GM12878 (cell line): ENCODE data around the gene GYS2. TPM values are rescaled to one million over a fixed set of nuclear protein-coding genes. Genes with fewer than 3 reads are reported as not detected.

Experiments
- CREB1 ChIP-seq: IDR thresholded peaks from 2 replicates; pipeline ENCODE4 v1.6.1; 2012; ENCODE audit warnings: low read depth, mild to moderate bottlenecking, inconsistent platforms
- CREM ChIP-seq: IDR thresholded peaks from 2 replicates; pipeline ENCODE4 v1.6.1; 2014; ENCODE audit warnings: antibody characterized with exemption, low read depth
- ESRRA ChIP-seq: IDR thresholded peaks from 2 replicates; pipeline ENCODE4 v1.6.1; 2012; ENCODE audit warnings: mild to moderate bottlenecking, low read length, improper control_type of control experiment
- HDAC6 ChIP-seq: fragments of 200-600 bp; sonication (generic); IDR thresholded peaks from one replicate; pipeline ENCODE4 v1.8.0; 2017; ENCODE audit warnings: antibody characterized with exemption; ENCODE audit not compliant: unreplicated experiment
- HDGF ChIP-seq: fragments of 450-650 bp; IDR thresholded peaks from 2 replicates; pipeline ENCODE4 v1.6.1; 2016; ENCODE audit warnings: antibody characterized with exemption
- MYB ChIP-seq: fragments of 150-350 bp; IDR thresholded peaks from 2 replicates; pipeline ENCODE4 v1.6.1; 2014; ENCODE audit warnings: mild to moderate bottlenecking, low read depth, low read length, borderline replicate concordance
- SIX5 ChIP-seq: IDR thresholded peaks from 2 replicates; pipeline ENCODE4 v1.6.1; 2011; ENCODE audit warnings: mild to moderate bottlenecking, low read depth, low read length, moderate library complexity; ENCODE audit not compliant: severe bottlenecking
- TARDBP ChIP-seq: IDR thresholded peaks from 2 replicates; pipeline ENCODE4 v1.6.1; 2016; ENCODE audit warnings: borderline replicate concordance
- TCF12 ChIP-seq: IDR thresholded peaks from 2 replicates; pipeline ENCODE4 v1.6.1; 2011; ENCODE audit warnings: low read depth, mild to moderate bottlenecking, low read length
- polyA plus RNA-seq, 11 experiments: library from polyadenylated mRNA; depleted of rRNA in 4 of 11; unstranded in 6 of 11; stranded (reverse) in 5 of 11; fragments of >200 nt; fragmentation: Nextera tagmentation in 4 of 11; fragmentation: Illumina TruSeq in 1 of 11; extraction: Ambion mirVana in 4 of 11; extraction: Trizol in 1 of 11; gene quantifications; 1 replicate in 1 of 11; 2 replicates in 10 of 11; pipeline versions ENCODE4 v1.2.1 to v1.2.3, GENCODE V29; 2011 to 2016; ENCODE audit warnings: inconsistent platforms in 2 of 11, missing spikeins in 2 of 11, low read depth in 1 of 11
- total RNA-seq, 4 experiments: library from RNA; depleted of rRNA in 3 of 4; stranded (reverse); fragments of >200 nt in 3 of 4; fragmentation: Illumina TruSeq in 1 of 4; extraction: Trizol in 1 of 4; gene quantifications; 2 replicates each; pipeline versions ENCODE4 v1.2.1 to v1.2.3, GENCODE V29; 2013 to 2021
- TF ChIP-seq, protein P1 (sequence below): fragments of 450-650 bp; IDR thresholded peaks from 2 replicates; pipeline ENCODE4 v1.6.1; 2017; ENCODE audit warnings: mild to moderate bottlenecking, moderate library complexity
- TF ChIP-seq, protein P2 (sequence below): fragments of 450-650 bp; IDR thresholded peaks from 2 replicates; pipeline ENCODE4 v1.6.1; 2017; ENCODE audit warnings: mild to moderate bottlenecking
- TF ChIP-seq, protein P3 (sequence below): IDR thresholded peaks from 2 replicates; pipeline ENCODE4 v1.6.1; 2012; ENCODE audit warnings: improper control_type of control experiment, low read depth, low read length; ENCODE audit not compliant: insufficient replicate concordance
- TF ChIP-seq, protein P4 (sequence below): fragments of 450-650 bp; IDR thresholded peaks from 2 replicates; pipeline ENCODE4 v1.6.1; 2016; ENCODE audit warnings: mild to moderate bottlenecking, moderate library complexity, borderline replicate concordance

The GYS2 gene
- total and polyA plus RNA-seq, 10 of the 15 experiments (the other 5 are each of a cell fraction or from before 2014, with no cell fraction given) = not detected

DNA sequence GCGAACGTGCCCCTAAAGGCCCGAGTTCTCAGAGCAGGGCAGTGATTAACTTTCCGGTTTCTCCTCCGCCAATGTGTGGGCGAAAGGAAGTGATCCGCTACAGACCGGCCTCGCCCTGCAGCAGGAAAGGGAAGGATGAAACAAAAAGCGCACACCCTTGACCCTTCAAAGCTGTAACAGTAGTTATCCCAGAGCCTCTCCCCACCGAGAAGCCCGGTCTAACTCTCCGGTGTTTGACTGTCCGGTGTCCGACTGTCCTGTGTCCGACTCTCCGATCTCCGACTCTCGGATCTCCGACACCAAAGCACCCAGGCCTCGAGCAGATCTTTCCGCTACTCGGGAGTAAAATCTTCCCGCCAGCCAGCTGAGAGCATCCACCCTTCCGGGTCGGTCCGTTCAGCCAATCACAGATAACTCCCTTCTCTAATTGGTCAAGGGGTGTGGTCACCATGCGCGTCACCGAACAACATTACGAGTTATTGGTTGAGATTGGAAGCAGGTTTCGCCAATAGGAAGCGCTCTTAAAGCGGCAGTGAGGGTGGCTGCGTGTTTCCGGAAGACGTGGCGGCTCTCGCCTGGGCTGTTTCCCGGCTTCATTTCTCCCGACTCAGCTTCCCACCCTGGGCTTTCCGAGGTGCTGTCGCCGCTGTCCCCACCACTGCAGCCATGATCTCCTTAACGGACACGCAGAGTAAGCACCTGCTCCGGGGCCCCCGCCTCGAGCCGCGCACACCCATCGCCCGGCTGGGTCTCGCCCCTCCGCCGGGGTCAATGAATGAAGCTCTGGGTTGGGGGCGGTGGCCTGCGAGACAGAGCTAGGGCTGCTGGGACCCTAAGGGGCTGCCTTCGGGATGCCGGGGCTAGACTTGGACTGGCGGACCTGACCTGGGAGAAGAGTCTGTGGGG lies 103.1 kb downstream of the GYS2 start, which contains the start of the genes GOLT1B and RECQL (continued):
- TF ChIP-seq, protein P1, sequence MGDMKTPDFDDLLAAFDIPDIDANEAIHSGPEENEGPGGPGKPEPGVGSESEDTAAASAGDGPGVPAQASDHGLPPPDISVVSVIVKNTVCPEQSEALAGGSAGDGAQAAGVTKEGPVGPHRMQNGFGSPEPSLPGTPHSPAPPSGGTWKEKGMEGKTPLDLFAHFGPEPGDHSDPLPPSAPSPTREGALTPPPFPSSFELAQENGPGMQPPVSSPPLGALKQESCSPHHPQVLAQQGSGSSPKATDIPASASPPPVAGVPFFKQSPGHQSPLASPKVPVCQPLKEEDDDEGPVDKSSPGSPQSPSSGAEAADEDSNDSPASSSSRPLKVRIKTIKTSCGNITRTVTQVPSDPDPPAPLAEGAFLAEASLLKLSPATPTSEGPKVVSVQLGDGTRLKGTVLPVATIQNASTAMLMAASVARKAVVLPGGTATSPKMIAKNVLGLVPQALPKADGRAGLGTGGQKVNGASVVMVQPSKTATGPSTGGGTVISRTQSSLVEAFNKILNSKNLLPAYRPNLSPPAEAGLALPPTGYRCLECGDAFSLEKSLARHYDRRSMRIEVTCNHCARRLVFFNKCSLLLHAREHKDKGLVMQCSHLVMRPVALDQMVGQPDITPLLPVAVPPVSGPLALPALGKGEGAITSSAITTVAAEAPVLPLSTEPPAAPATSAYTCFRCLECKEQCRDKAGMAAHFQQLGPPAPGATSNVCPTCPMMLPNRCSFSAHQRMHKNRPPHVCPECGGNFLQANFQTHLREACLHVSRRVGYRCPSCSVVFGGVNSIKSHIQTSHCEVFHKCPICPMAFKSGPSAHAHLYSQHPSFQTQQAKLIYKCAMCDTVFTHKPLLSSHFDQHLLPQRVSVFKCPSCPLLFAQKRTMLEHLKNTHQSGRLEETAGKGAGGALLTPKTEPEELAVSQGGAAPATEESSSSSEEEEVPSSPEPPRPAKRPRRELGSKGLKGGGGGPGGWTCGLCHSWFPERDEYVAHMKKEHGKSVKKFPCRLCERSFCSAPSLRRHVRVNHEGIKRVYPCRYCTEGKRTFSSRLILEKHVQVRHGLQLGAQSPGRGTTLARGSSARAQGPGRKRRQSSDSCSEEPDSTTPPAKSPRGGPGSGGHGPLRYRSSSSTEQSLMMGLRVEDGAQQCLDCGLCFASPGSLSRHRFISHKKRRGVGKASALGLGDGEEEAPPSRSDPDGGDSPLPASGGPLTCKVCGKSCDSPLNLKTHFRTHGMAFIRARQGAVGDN = no peak
- TF ChIP-seq, protein P2, sequence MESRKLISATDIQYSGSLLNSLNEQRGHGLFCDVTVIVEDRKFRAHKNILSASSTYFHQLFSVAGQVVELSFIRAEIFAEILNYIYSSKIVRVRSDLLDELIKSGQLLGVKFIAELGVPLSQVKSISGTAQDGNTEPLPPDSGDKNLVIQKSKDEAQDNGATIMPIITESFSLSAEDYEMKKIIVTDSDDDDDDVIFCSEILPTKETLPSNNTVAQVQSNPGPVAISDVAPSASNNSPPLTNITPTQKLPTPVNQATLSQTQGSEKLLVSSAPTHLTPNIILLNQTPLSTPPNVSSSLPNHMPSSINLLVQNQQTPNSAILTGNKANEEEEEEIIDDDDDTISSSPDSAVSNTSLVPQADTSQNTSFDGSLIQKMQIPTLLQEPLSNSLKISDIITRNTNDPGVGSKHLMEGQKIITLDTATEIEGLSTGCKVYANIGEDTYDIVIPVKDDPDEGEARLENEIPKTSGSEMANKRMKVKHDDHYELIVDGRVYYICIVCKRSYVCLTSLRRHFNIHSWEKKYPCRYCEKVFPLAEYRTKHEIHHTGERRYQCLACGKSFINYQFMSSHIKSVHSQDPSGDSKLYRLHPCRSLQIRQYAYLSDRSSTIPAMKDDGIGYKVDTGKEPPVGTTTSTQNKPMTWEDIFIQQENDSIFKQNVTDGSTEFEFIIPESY = no peak
- TF ChIP-seq SIX5 (no peak), MYB (no peak), CREB1 (peak; percentile 95), CREM (peak; percentile 88), ESRRA (no peak; the same call in 1 of the 2 replicates), HDAC6 (no peak), TARDBP (no peak), HDGF (no peak), TCF12 (no peak)
- TF ChIP-seq, protein P3, sequence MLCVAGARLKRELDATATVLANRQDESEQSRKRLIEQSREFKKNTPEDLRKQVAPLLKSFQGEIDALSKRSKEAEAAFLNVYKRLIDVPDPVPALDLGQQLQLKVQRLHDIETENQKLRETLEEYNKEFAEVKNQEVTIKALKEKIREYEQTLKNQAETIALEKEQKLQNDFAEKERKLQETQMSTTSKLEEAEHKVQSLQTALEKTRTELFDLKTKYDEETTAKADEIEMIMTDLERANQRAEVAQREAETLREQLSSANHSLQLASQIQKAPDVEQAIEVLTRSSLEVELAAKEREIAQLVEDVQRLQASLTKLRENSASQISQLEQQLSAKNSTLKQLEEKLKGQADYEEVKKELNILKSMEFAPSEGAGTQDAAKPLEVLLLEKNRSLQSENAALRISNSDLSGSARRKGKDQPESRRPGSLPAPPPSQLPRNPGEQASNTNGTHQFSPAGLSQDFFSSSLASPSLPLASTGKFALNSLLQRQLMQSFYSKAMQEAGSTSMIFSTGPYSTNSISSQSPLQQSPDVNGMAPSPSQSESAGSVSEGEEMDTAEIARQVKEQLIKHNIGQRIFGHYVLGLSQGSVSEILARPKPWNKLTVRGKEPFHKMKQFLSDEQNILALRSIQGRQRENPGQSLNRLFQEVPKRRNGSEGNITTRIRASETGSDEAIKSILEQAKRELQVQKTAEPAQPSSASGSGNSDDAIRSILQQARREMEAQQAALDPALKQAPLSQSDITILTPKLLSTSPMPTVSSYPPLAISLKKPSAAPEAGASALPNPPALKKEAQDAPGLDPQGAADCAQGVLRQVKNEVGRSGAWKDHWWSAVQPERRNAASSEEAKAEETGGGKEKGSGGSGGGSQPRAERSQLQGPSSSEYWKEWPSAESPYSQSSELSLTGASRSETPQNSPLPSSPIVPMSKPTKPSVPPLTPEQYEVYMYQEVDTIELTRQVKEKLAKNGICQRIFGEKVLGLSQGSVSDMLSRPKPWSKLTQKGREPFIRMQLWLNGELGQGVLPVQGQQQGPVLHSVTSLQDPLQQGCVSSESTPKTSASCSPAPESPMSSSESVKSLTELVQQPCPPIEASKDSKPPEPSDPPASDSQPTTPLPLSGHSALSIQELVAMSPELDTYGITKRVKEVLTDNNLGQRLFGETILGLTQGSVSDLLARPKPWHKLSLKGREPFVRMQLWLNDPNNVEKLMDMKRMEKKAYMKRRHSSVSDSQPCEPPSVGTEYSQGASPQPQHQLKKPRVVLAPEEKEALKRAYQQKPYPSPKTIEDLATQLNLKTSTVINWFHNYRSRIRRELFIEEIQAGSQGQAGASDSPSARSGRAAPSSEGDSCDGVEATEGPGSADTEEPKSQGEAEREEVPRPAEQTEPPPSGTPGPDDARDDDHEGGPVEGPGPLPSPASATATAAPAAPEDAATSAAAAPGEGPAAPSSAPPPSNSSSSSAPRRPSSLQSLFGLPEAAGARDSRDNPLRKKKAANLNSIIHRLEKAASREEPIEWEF = peak; percentile 25
- TF ChIP-seq, protein P4, sequence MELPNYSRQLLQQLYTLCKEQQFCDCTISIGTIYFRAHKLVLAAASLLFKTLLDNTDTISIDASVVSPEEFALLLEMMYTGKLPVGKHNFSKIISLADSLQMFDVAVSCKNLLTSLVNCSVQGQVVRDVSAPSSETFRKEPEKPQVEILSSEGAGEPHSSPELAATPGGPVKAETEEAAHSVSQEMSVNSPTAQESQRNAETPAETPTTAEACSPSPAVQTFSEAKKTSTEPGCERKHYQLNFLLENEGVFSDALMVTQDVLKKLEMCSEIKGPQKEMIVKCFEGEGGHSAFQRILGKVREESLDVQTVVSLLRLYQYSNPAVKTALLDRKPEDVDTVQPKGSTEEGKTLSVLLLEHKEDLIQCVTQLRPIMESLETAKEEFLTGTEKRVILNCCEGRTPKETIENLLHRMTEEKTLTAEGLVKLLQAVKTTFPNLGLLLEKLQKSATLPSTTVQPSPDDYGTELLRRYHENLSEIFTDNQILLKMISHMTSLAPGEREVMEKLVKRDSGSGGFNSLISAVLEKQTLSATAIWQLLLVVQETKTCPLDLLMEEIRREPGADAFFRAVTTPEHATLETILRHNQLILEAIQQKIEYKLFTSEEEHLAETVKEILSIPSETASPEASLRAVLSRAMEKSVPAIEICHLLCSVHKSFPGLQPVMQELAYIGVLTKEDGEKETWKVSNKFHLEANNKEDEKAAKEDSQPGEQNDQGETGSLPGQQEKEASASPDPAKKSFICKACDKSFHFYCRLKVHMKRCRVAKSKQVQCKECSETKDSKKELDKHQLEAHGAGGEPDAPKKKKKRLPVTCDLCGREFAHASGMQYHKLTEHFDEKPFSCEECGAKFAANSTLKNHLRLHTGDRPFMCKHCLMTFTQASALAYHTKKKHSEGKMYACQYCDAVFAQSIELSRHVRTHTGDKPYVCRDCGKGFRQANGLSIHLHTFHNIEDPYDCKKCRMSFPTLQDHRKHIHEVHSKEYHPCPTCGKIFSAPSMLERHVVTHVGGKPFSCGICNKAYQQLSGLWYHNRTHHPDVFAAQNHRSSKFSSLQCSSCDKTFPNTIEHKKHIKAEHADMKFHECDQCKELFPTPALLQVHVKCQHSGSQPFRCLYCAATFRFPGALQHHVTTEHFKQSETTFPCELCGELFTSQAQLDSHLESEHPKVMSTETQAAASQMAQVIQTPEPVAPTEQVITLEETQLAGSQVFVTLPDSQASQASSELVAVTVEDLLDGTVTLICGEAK = peak; percentile 83
